ENCODE measurements around the gene USP49. TPM values are rescaled to one million over a fixed set of nuclear protein-coding genes. Genes with fewer than 3 reads are reported as not detected.

USP49 gene
- polyA plus RNA-seq, 1 of the 3 experiments (the other 2 are of a cell fraction): 2.4 TPM

DNA sequence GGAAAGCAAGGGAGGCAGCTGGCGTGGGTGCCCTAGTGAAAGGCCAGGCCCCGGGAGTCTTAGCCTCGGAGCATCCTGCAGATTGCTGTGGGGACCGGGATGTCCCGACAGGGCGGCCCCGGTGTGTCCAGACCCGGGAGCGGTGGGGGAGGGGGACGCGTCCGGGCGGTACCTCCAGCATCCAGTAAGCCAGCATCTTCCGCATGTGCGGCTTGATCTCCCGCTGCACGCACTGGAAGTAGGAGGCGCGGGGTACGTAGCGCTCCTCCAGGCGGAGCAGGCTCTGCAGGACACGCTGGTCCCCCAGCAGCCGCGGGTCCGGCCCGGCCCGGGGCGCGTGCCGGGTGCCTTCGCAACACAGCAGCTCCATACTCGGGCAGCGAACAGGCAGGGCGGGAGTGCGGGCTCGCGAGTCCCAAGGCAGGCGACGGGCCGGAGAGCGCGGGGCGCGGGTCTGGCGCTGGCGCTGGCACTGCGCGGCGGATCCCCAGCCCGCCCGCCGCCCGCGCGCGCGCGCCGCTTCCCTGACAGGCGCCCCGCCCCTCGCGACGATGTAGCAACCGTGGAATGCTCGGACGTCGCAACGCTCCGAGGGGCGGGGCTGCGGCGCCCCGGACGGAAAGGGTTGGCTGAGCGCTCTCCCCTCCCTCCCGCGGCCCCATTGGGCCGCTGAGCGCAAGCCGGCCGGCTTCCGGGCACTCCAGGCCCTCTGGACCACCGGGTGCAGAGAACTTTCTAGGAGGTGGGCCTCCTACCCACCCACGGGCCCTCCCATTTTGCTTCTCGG, 46.3 kb upstream of the USP49 start, which contains the start of gene CCND3 (continued):
- TF ChIP-seq, protein P1, sequence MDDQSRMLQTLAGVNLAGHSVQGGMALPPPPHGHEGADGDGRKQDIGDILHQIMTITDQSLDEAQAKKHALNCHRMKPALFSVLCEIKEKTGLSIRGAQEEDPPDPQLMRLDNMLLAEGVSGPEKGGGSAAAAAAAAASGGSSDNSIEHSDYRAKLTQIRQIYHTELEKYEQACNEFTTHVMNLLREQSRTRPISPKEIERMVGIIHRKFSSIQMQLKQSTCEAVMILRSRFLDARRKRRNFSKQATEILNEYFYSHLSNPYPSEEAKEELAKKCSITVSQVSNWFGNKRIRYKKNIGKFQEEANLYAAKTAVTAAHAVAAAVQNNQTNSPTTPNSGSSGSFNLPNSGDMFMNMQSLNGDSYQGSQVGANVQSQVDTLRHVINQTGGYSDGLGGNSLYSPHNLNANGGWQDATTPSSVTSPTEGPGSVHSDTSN (IDR thresholded peaks at IDR 0.05): no peak
- no peak for TF ChIP-seq TEAD4 (IDR thresholded peaks at IDR 0.05; ENCODE audit: borderline replicate concordance, insufficient read depth)
- no peak for TF ChIP-seq CHD2 (IDR thresholded peaks at IDR 0.05; ENCODE audit: low read length, partially characterized antibody)
- TF ChIP-seq FOSL2 (IDR thresholded peaks at IDR 0.05; ENCODE audit: borderline replicate concordance, low read depth): no peak
- TF ChIP-seq GABPA (IDR thresholded peaks at IDR 0.05; ENCODE audit: low read depth): peak; percentile 61; the same call in 1 of the 2 replicates
- 0 out of 2 replicates have a peak, but pooled peaks have one; percentile 50 for TF ChIP-seq ELF1 (IDR thresholded peaks at IDR 0.05)
- TF ChIP-seq TAF1 (IDR thresholded peaks at IDR 0.05; ENCODE audit: borderline replicate concordance, low read depth, low read length): peak; percentile 27; the same call in 1 of the 2 replicates
- TF ChIP-seq NFIC (IDR thresholded peaks at IDR 0.05; ENCODE audit: borderline replicate concordance): no peak
- no peak for TF ChIP-seq RAD21 (IDR thresholded peaks at IDR 0.05; ENCODE audit: low read length)

DNA sequence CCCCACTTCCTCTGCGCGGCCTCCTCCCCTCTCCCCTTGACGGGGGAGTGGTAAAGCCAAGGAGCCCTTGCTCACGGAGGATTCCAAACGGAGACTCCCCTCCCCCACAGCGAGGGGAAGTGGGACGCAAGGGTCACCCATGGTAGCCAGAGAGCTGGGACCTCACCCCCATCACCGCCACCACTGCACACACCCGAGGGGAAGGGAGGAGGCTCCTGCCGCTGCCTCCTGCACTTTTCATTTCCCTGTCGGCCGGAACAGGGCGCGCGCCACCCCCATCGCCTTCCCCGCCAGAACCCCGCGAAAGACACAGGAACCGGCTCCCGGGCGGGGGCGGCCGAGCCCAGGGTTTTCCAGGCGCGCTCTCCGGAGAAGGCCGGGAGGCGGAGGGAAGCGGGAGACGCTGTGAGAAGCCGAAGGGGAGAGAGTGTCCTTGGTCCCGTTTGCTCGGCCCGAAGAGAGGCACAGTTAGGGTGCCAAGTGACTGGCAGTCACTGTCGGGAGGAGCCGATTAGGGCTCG, 45.6 kb upstream of the USP49 start:
- no peaks in the 10 kb centered on the region for H3K9me2 ChIP-seq
- no peaks in the 10 kb centered on the region for H3K9me3 ChIP-seq
- peak overlapping the region; percentile 85 for H2AFZ ChIP-seq (ENCODE audit: low read depth)
- H4K20me1 ChIP-seq (ENCODE audit: insufficient read depth): no peaks in the 10 kb centered on the region
- peak overlapping the region; percentile 79 for H3K9ac ChIP-seq
- peaks cover 0 to 5% of the 10 kb centered on the region in 2 experiments for H3K36me3 ChIP-seq (replicated peaks in 1 of 2; ENCODE audit: control insufficient read depth in 1 of 2, insufficient read depth in 2 of 2, low read length in 1 of 2)
- peak; percentile 67 for DNase-seq
- H3K27ac ChIP-seq (ENCODE audit: low read depth in 2 of 2, low read length in 1 of 2): peak overlapping the region in 1 of 2 experiments; percentile 48; a peak in 2 of 4 replicates
- H3K4me3 ChIP-seq (ENCODE audit: low read depth in 2 of 2, low read length in 1 of 2): peak overlapping the region; percentile 92 to 95
- H3K4me2 ChIP-seq: peak overlapping the region; percentile 93
- peaks cover 45% of the 10 kb centered on the region for H3K79me2 ChIP-seq (ENCODE audit: insufficient read depth)
- no peaks in the 10 kb centered on the region for H3K27me3 ChIP-seq (ENCODE audit: insufficient read depth)
- H3F3A ChIP-seq (replicated peaks; ENCODE audit: insufficient read depth): peaks cover 28% of the 10 kb centered on the region
- peaks cover 23 to 24% of the 10 kb centered on the region in 2 experiments; a peak in 3 of 4 replicates for H3K4me1 ChIP-seq (ENCODE audit: control insufficient read depth in 1 of 2, insufficient read depth in 2 of 2, low read depth in 1 of 2, low read length in 1 of 2)
- WGBS (ENCODE audit: low lambda C conversion rate): 3% methylated on average over 35 of the region's 38 CpGs
- POLR2A ChIA-PET: interaction anchor here (0.6 to 2.4 kb wide), 2 partner anchors 14 to 1797 kb away, joined by 3 to 5 read pairs; no protein-coding TSS in a partner anchor
- CTCF ChIA-PET: interaction anchor here (1.0 to 10.3 kb wide), 7 partner anchors 19 to 154 kb away, joined by 3 to 96 read pairs (median 8); partner anchors contain the start of genes BYSL, MED20 and TOMM6
- peak; percentile 15; the same call in 1 of the 2 replicates for TF ChIP-seq GABPA (IDR thresholded peaks at IDR 0.05; ENCODE audit: low read depth)
- 0 out of 2 replicates have a peak, but pooled peaks have one; percentile 3 for TF ChIP-seq SMC3 (IDR thresholded peaks at IDR 0.05; ENCODE audit: low read depth, low read length)
- 0 out of 2 replicates have a peak, but pooled peaks have one; percentile 24 for TF ChIP-seq SIN3A (IDR thresholded peaks at IDR 0.05; ENCODE audit: borderline replicate concordance, low read depth, low read length)
- no peak for TF ChIP-seq EP300 (IDR thresholded peaks at IDR 0.05; ENCODE audit: borderline replicate concordance in 1 of 2, low read depth in 1 of 2, low read length in 1 of 2)
- TF ChIP-seq, protein P2, sequence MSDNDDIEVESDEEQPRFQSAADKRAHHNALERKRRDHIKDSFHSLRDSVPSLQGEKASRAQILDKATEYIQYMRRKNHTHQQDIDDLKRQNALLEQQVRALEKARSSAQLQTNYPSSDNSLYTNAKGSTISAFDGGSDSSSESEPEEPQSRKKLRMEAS (IDR thresholded peaks at IDR 0.05; ENCODE audit: low read depth): no peak
